Gastrocnemius medialis (tissue), 4 donors: Measurements from ENCODE around the gene NLRP12. TPM values are rescaled to one million over a fixed set of nuclear protein-coding genes. Genes with fewer than 3 reads are reported as not detected.
A peak's percentile ranks its signal among the peaks of the same experiment; 100 is the strongest.
"Not testable (repeated sequence)": the region's sequence is repeated elsewhere in the genome, so short reads cannot be mapped to it uniquely, and the experiment has no call there.

Experiments used
- ATAC-seq, 2 donors: fragments of 150-250 bp; one replicate each; pipeline ENCODE4 v1.9.1; 2016
- DNase-seq, 2 donors: peaks; one replicate each; pipeline ENCODE4 v3.0.0-alpha.2; 2019
- H3K27ac ChIP-seq, 4 donors: fragments of 200-600 bp; sonication (generic); 1 replicate in 1 of 4; 2 replicates in 3 of 4; pipeline ENCODE4 v1.5.1; 2016 to 2018; ENCODE audit warnings: mild to moderate bottlenecking in 2 of 4, moderate library complexity in 1 of 4
- H3K27me3 ChIP-seq, 3 donors: fragments of 200-600 bp; sonication (generic) in 2 of 3; 1 replicate in 1 of 3; 2 replicates in 2 of 3; pipeline versions ENCODE4 v1.5.1 to v1.6.0; 2016 to 2019; ENCODE audit warnings: mild to moderate bottlenecking in 1 of 3, moderate library complexity in 1 of 3
- H3K36me3 ChIP-seq, 2 donors: fragments of 200-600 bp; sonication (generic) in 1 of 2; one replicate each; pipeline ENCODE4 v1.5.1; 2017 to 2018
- H3K4me1 ChIP-seq, 2 donors: fragments of 200-600 bp; sonication (generic) in 1 of 2; one replicate each; pipeline ENCODE4 v1.5.1; 2016 to 2017; ENCODE audit warnings: mild to moderate bottlenecking in 2 of 2
- H3K4me3 ChIP-seq, 4 donors: fragments of 200-600 bp; sonication (generic) in 3 of 4; 1 replicate in 1 of 4; 2 replicates in 3 of 4; pipeline ENCODE4 v1.5.1; 2016 to 2019; ENCODE audit warnings: mild to moderate bottlenecking in 2 of 4
- H3K9me3 ChIP-seq, 3 donors: fragments of 200-600 bp; sonication (generic) in 2 of 3; 1 replicate in 1 of 3; 2 replicates in 2 of 3; pipeline ENCODE4 v1.5.1; 2016 to 2019
- CTCF ChIP-seq, 5 experiments: fragments of 450-650 bp in 3 of 5; fragments of 200-600 bp in 2 of 5; sonication (generic) in 2 of 5; IDR thresholded peaks in 4 of 5; conservative IDR thresholded peaks in 1 of 5; 1 replicate in 4 of 5; 2 replicates in 1 of 5; pipeline ENCODE4 v1.5.1; 2016 to 2019; ENCODE audit warnings: antibody characterized with exemption in 5 of 5, mild to moderate bottlenecking in 3 of 5, moderate library complexity in 3 of 5
- POLR2A ChIP-seq, 2 donors: fragments of 450-650 bp; IDR thresholded peaks; one replicate each; pipeline ENCODE4 v1.6.1; 2017; ENCODE audit warnings: antibody characterized with exemption in 2 of 2, mild to moderate bottlenecking in 2 of 2, moderate library complexity in 2 of 2
- in situ Hi-C, 4 donors: fragments of 200-750 bp; cut with MboI; loops; one replicate each; pipeline versions ENCODE4 v1.15.0 to v1.8.0; 2017; ENCODE audit warnings: low sequenced_read_pairs in 4 of 4
- intact Hi-C: fragments of 100-400 bp; cut with DNase I; formaldehyde crosslinking; loops from one replicate; pipeline ENCODE4 v1.15.1; 2023; ENCODE audit warnings: low total_unique reads
- total RNA-seq, 4 donors: library from RNA; depleted of rRNA; stranded (reverse); fragments of >200 nt; gene quantifications; one replicate each; pipeline versions ENCODE4 v1.1.0 to v1.2.3, GENCODE V29; 2016

The NLRP12 gene
- total RNA-seq, 4 donors from 2014 or later = 0.31 to 0.52 (median 0.35) TPM; not detected in 1

GRCh38 chr19:53849237-53849676, 25.1 kb upstream of the NLRP12 start:
- DNase-seq (no peak), ATAC-seq (peak; percentile 39 to 60)
- no peaks in the 10 kb centered on the region for H3K9me3 ChIP-seq
- H3K27me3 ChIP-seq = no peaks in the 10 kb centered on the region
- TF ChIP-seq CTCF (IDR thresholded peaks at IDR 0.05 in 4 of 5, conservative IDR thresholded peaks at IDR 0.05 in 1 of 5) (no peak), POLR2A (IDR thresholded peaks at IDR 0.05) (no peak)
- H3K27ac ChIP-seq = peak overlapping the region; percentile 31 to 69 (median 50)
- no peak overlapping the region for H3K4me3 ChIP-seq
- H3K4me1 ChIP-seq = no peaks in the 10 kb centered on the region
- in situ Hi-C loops (no loop called here), intact Hi-C loops (no loop called here)
- no peaks in the 10 kb centered on the region for H3K36me3 ChIP-seq

- Histone ChIP-seq H3K27me3 (no peaks in the 10 kb centered on the region), H3K27ac (no peak overlapping the region), H3K4me1 (no peaks in the 10 kb centered on the region), H3K4me3 (no peak overlapping the region), H3K36me3 (no peaks in the 10 kb centered on the region), H3K9me3 (no peaks in the 10 kb centered on the region)
- TF ChIP-seq CTCF (IDR thresholded peaks at IDR 0.05 in 4 of 5, conservative IDR thresholded peaks at IDR 0.05 in 1 of 5) (no peak), POLR2A (IDR thresholded peaks at IDR 0.05) (no peak)
- in situ Hi-C loops = no loop called here
- DNase-seq = no peak
- no peak for ATAC-seq
- intact Hi-C loops = no loop called here
Measured at GRCh38 chr19:53847555-53847954, 23.4 kb upstream of the NLRP12 start.

GRCh38 chr19:53844849-53845246, 20.7 kb upstream of the NLRP12 start:
- ATAC-seq (no peak), DNase-seq (no peak)
- Histone ChIP-seq H3K27ac (no peak overlapping the region), H3K36me3 (no peaks in the 10 kb centered on the region), H3K4me3 (no peak overlapping the region), H3K9me3 (no peaks in the 10 kb centered on the region), H3K27me3 (no peaks in the 10 kb centered on the region), H3K4me1 (no peaks in the 10 kb centered on the region)
- TF ChIP-seq CTCF (IDR thresholded peaks at IDR 0.05 in 4 of 5, conservative IDR thresholded peaks at IDR 0.05 in 1 of 5) (no peak), POLR2A (IDR thresholded peaks at IDR 0.05) (no peak)
- in situ Hi-C loops = loop anchor here in 1 of 4 donors (5.0 kb wide), 1 partner anchor 187 kb away; no protein-coding TSS in a partner anchor
- intact Hi-C loops = no loop called here

- H3K36me3 ChIP-seq, H3K9me3 ChIP-seq, H3K4me1 ChIP-seq, H3K4me3 ChIP-seq, DNase-seq, H3K27ac ChIP-seq, intact Hi-C loops, H3K27me3 ChIP-seq, ATAC-seq: not testable (repeated sequence)
- in situ Hi-C loops = loop anchor here in 1 of 4 donors (5.0 kb wide), 1 partner anchor 191 kb away; no protein-coding TSS in a partner anchor
Measured at GRCh38 chr19:53840914-53841313, 16.8 kb upstream of the NLRP12 start.

- intact Hi-C loops, H3K4me1 ChIP-seq, H3K4me3 ChIP-seq, H3K27ac ChIP-seq, H3K9me3 ChIP-seq, H3K27me3 ChIP-seq, ATAC-seq, DNase-seq, H3K36me3 ChIP-seq: not testable (repeated sequence)
- in situ Hi-C loops = loop anchor here in 1 of 4 donors (5.0 kb wide), 1 partner anchor 192 kb away; no protein-coding TSS in a partner anchor
Measured at GRCh38 chr19:53840241-53840640, 16.1 kb upstream of the NLRP12 start.

GRCh38 chr19:53838446-53838845, 14.3 kb upstream of the NLRP12 start:
- H3K36me3 ChIP-seq, H3K9me3 ChIP-seq, ATAC-seq, intact Hi-C loops, in situ Hi-C loops, DNase-seq, H3K27ac ChIP-seq, H3K27me3 ChIP-seq, H3K4me3 ChIP-seq, H3K4me1 ChIP-seq: not testable (repeated sequence)

GRCh38 chr19:53832861-53833260, 8.7 kb upstream of the NLRP12 start:
- H3K27ac ChIP-seq, H3K9me3 ChIP-seq, H3K36me3 ChIP-seq, ATAC-seq, DNase-seq, intact Hi-C loops, H3K4me1 ChIP-seq, H3K4me3 ChIP-seq, H3K27me3 ChIP-seq, in situ Hi-C loops: not testable (repeated sequence)
